ENCODE results near the gene HAUS1.
"Not testable (repeated sequence)": the region's sequence is repeated elsewhere in the genome, so short reads cannot be mapped to it uniquely, and the experiment has no call there.

HAUS1 gene

DNA sequence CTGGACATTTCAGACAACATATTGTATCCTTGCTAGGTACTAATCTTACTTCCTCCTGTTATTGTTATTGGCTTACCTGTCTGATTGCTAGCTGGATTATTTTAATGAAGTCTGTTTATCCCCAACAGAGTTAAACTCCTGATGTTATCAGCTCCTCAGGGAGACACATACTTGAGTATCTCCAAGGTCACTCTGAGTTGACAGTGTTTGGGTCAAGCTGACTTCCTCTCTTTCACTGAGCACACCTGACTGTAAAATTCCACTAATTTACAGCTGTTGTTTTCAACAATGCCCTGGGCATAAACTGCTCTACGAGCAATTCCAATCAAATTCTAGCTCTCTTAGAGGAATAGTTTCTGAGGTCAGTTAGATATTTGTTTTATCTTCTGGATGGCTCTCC, 9.6 kb downstream of the HAUS1 start:
- H3K27ac Mint-ChIP-seq = no peak overlapping the region
- H3K27me3 Mint-ChIP-seq = no peaks in the 10 kb centered on the region
- H3K4me3 Mint-ChIP-seq = no peak overlapping the region
- H3K9me3 Mint-ChIP-seq (ENCODE audit: low read depth) = no peaks in the 10 kb centered on the region
- peaks cover 17% of the 10 kb centered on the region for H3K36me3 Mint-ChIP-seq
- peaks cover 11% of the 10 kb centered on the region for H3K4me1 Mint-ChIP-seq (ENCODE audit: low read depth)

DNA sequence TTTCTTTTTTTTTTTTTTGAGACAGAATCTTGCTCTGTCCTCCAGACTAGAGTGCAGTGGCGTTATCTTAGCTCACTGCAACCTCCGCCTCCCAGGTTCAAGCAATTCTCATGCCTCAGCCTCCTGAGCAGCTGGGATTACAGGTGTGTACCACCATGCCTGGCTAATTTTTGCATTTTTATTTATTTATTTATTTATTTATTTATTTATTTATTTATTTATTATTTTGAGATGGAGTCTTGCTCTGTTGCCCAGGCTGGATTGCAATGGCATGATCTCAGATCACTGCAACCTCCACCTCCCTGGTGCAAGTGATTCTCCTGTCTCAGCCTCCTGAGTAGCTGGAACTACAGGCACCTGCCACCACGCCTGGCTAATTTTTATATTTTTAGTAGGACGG, 22.4 kb downstream of the HAUS1 start:
- not testable (repeated sequence) for H3K9me3 Mint-ChIP-seq (ENCODE audit: low read depth); H3K27me3 Mint-ChIP-seq; H3K4me1 Mint-ChIP-seq (ENCODE audit: low read depth); H3K4me3 Mint-ChIP-seq; H3K27ac Mint-ChIP-seq
- H3K36me3 Mint-ChIP-seq = peaks cover 11% of the 10 kb centered on the region

DNA sequence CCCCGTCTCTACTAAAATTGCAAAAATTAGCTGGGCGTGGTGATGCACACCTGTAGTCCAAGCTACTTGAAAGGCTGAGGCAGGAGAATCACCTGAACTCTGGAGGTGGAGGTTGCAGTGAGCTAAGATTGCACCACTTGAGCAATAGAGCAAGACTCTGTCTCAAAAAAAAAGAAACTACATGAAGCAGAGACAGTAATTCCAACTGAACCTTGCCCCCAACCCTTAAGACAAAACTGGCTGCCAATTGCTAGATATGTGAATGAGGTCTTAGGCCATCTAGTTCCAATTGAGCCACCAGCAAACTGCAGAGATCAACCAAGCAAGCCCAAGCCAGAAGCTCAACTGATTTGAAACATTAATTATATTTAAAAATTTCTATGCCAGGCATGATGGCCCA, 25.9 kb downstream of the HAUS1 start:
- H3K27me3 Mint-ChIP-seq = no peaks in the 10 kb centered on the region
- no peak overlapping the region for H3K27ac Mint-ChIP-seq
- H3K9me3 Mint-ChIP-seq (ENCODE audit: low read depth) = no peaks in the 10 kb centered on the region
- no peaks in the 10 kb centered on the region for H3K4me1 Mint-ChIP-seq (ENCODE audit: low read depth)
- H3K36me3 Mint-ChIP-seq = peaks cover 9% of the 10 kb centered on the region
- H3K4me3 Mint-ChIP-seq = no peak overlapping the region

DNA sequence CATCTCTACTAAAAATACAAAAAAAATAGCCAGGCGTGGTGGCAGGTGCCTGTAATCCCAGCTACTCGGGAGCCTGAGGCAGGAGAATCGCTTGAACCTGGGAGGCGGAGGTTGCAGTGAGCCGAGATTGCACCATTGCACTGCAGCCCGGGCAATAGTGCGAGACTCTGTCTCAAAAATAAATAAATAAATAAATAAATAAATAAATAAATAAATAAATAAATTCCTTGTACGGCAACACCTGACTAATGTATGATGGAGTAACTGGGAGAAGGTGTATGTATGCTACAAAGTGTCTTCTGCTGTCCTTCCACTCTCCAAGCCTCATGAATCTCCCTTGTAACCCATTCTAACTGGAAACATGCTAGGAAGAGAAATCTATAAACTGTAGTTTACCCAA, 26.4 kb downstream of the HAUS1 start:
- H3K9me3 Mint-ChIP-seq (ENCODE audit: low read depth); H3K36me3 Mint-ChIP-seq; H3K27ac Mint-ChIP-seq: not testable (repeated sequence)

DNA sequence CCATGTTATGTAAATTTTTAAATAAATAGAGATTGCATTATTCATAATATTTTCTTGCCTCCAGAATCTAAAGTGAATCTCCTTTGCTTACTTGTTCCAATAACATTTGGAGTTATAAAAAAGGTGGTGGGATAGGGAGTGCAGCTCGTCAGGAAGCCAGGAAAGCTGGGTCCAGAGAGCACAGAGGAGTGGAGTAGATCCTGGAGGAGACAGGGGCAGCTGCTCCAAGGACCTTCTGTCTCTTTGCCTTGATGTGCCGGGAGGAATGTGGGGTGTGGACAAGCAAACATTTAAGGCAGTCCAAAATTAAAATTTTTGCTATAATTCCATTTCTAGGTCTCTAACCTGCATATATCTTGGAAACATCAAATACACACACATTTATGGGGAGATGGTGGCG, 29.3 kb downstream of the HAUS1 start:
- Mint-ChIP-seq H3K4me1 (ENCODE audit: low read depth) (no peaks in the 10 kb centered on the region), H3K36me3 (peaks cover 7% of the 10 kb centered on the region), H3K27ac (no peak overlapping the region), H3K4me3 (no peak overlapping the region), H3K9me3 (ENCODE audit: low read depth) (no peaks in the 10 kb centered on the region), H3K27me3 (no peaks in the 10 kb centered on the region)

More for the DNA sequence above, 26.4 kb downstream of the HAUS1 start:
- not testable (repeated sequence) for H3K4me3 Mint-ChIP-seq; H3K4me1 Mint-ChIP-seq (ENCODE audit: low read depth); H3K27me3 Mint-ChIP-seq

DNA sequence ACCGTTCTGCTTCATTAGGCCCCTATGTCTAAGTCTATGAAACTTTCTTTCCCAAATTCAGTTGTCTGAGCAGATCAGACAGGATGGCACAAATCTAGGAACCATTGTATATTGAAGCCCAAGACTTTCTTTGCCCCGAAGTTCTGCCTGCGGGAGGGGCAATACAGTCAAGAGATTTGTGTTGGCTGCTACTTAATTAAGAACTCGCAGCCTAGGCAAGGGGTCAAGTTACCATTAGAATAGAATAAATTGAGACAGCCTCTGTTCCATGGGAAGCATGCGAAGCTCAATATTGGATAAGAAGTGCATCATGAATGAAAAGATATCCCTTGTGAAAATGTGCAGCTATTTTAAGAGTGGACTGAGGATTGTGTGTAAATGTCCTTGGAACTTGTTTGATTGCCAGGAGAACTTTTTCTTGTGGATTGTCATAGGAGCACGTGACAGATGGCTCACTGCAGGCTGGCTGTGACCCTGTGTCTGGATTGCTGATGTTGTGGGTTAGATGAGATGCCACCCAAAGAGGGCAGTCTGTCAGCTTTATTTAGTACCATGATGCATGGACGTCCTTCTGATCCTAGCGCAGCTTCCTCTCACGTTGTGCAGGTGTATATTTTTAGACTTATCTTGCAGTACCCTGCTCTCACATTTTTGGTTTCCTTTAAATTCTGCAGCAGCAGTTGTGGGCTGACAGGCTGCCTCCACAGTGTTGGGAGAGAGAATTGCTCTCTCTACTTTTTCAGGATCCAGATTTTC, 30.9 kb downstream of the HAUS1 start:
- no peak overlapping the region for H3K27ac Mint-ChIP-seq
- H3K27me3 Mint-ChIP-seq = no peaks in the 10 kb centered on the region
- H3K4me1 Mint-ChIP-seq (ENCODE audit: low read depth) = no peaks in the 10 kb centered on the region

DNA sequence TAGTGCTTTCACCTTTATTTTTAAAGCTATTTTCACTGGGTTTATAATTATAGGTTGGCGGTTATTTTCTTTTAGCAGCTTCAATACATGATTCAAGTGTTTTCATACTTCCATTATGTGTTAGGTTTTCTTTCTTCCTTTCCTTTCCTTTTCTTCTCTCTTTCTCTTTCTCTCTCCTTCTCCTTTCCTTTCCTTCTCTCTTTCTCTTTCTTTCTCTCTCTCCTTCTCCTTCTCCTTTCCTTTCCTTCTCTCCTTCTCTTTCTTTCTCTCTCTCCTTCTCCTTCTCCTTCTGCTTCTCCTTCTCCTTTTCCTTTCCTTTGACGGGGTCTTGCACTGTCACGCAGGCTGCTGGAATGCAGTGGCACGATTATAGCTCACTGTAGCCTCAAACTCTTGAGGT, 36.0 kb downstream of the HAUS1 start:
- no peak overlapping the region for H3K4me3 Mint-ChIP-seq
- H3K27ac Mint-ChIP-seq = no peak overlapping the region
- no peaks in the 10 kb centered on the region for H3K4me1 Mint-ChIP-seq (ENCODE audit: low read depth)
- H3K27me3 Mint-ChIP-seq = no peaks in the 10 kb centered on the region
- H3K9me3 Mint-ChIP-seq (ENCODE audit: low read depth) = no peaks in the 10 kb centered on the region
- H3K36me3 Mint-ChIP-seq = peaks cover 4% of the 10 kb centered on the region

More for the DNA sequence above, 30.9 kb downstream of the HAUS1 start:
- H3K9me3 Mint-ChIP-seq (ENCODE audit: low read depth) = no peaks in the 10 kb centered on the region
- no peak overlapping the region for H3K4me3 Mint-ChIP-seq
- peaks cover 2% of the 10 kb centered on the region for H3K36me3 Mint-ChIP-seq

DNA sequence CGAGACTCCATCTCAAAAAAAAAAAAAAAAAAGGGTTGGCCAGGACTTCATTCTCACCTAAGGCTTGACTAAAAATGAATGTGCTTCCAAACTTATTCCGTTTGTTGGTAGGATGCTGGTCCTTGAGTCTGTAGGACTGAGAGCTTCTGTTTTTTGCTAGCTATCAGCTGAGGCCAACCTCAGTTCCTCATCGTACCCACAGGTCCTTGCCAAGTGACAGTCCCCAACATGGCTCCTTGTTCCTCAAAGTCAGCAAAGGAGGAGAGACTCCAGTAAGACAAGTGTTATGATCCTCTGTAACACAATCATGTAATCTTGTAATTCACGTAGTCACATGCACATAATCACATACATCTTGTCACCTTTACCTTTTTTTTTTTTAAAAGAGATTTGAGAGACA, 37.0 kb downstream of the HAUS1 start:
- Mint-ChIP-seq H3K27ac (no peak overlapping the region), H3K36me3 (peaks cover 4% of the 10 kb centered on the region), H3K4me1 (ENCODE audit: low read depth) (no peaks in the 10 kb centered on the region), H3K4me3 (no peak overlapping the region), H3K27me3 (no peaks in the 10 kb centered on the region), H3K9me3 (ENCODE audit: low read depth) (no peaks in the 10 kb centered on the region)

DNA sequence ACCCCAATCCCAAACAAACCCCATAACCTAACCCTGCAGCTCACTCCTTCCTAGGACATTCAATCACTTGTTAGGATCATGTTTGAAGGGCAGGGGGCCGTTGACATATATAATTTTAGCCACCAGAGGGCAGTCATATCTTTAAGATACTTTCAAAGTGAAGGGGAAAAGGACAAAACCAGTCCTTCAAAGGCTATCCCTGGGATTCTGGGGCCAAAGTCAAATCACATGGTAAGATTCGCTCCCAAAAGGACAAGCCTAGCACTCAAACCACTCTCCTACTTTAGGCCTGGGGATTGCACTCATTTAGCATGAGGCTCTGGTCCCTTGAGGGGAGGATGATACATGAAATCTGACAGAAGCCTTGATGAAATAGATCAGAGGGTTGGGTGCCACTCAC, 44.6 kb downstream of the HAUS1 start:
- Mint-ChIP-seq H3K4me1 (ENCODE audit: low read depth) (peaks cover 43% of the 10 kb centered on the region), H3K27me3 (no peaks in the 10 kb centered on the region), H3K27ac (peak overlapping the region; percentile 13), H3K9me3 (ENCODE audit: low read depth) (no peaks in the 10 kb centered on the region), H3K36me3 (no peaks in the 10 kb centered on the region), H3K4me3 (no peak overlapping the region)

DNA sequence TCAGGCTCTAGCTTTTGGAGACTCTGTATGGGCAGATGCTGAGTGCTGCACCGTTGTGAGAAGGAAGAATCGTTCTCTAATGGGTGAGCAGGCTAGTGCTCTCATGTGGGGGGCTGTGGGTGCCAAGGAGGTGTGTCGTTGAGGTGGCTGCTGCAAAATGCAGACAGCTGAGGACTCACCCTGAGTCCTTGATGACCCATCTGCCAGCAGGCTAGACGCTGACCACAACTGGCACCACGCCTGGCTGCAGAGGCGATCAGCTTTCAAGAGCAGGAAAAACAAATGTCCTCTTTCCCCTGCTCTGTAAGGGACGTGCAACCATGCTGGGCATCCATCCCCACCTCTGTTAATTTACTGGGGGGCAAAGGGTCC, 48.2 kb downstream of the HAUS1 start:
- H3K27ac Mint-ChIP-seq = no peak overlapping the region
- peaks cover 77% of the 10 kb centered on the region for H3K4me1 Mint-ChIP-seq (ENCODE audit: low read depth)
- H3K36me3 Mint-ChIP-seq = peaks cover 5% of the 10 kb centered on the region

DNA sequence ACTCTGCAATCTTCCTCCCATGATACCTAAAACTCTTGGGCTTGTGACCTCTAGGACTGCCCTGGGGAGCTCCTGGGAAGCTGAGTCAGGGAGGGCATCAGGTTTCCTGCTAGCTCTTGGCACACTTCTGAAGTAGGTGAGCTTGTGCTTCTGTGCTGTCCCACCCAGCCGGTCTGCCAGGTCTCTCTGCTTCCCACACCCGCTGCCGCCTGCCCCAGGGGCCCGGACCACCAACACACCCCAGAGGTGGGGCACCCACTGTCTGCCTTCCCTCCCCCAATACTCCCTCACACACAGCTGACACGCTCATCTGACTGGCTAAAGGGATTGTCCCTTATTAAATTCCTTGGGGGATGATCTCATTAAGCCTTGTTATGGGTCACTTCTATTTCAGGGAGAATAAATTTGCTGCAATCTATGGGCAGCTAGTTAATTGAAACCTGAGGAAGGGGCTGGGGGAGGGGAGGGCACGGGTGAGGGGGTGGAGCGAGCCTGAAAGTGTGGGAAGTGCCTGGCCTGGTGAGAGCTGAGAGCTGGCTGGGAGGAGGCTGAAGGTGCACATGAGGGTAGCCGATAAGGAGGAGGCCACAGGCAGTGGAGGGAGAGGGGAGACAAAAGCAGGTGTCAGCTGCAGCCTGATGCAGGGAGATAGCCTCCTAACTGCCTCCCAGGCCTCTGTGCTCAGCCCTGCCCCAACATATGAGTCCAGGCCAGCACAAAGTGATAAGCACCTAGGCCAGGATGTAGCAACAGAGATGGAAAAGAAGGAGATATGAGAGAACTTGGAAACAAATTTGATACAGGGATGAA, 48.8 kb downstream of the HAUS1 start:
- peak overlapping the region; percentile 67 for H3K27ac Mint-ChIP-seq
- peak overlapping the region; percentile 11 for H3K4me3 Mint-ChIP-seq
- H3K9me3 Mint-ChIP-seq (ENCODE audit: low read depth) = no peaks in the 10 kb centered on the region
- H3K36me3 Mint-ChIP-seq = peaks cover 5% of the 10 kb centered on the region
- H3K4me1 Mint-ChIP-seq (ENCODE audit: low read depth) = peaks cover 82% of the 10 kb centered on the region
- H3K27me3 Mint-ChIP-seq = no peaks in the 10 kb centered on the region

More for the DNA sequence above, 48.2 kb downstream of the HAUS1 start:
- Mint-ChIP-seq H3K4me3 (no peak overlapping the region), H3K9me3 (ENCODE audit: low read depth) (no peaks in the 10 kb centered on the region), H3K27me3 (no peaks in the 10 kb centered on the region)

DNA sequence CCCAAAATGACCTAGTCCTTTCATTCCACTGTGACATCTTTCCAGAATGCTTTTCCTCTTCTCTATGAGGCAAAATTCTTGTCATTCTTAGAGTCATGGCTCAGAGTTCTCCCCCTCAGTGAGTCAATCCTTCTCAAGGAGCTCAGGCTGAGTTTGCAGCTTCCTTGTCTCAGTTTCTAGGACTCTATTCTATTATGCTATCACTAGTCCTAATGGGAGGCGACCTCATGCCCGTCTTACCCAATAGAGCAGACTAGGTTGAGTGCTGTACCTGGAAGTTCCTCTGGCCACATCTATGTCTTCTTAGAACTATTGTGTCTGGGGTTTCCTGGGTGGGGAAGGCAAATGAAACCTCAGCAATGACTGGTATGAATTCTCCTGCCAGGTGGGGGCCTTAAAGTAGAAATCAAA, 51.5 kb downstream of the HAUS1 start:
- Mint-ChIP-seq H3K27ac (peak overlapping the region; percentile 95), H3K4me1 (ENCODE audit: low read depth) (peaks cover 81% of the 10 kb centered on the region), H3K4me3 (peak overlapping the region; percentile 71), H3K9me3 (ENCODE audit: low read depth) (no peaks in the 10 kb centered on the region), H3K36me3 (peaks cover 5% of the 10 kb centered on the region), H3K27me3 (no peaks in the 10 kb centered on the region)

DNA sequence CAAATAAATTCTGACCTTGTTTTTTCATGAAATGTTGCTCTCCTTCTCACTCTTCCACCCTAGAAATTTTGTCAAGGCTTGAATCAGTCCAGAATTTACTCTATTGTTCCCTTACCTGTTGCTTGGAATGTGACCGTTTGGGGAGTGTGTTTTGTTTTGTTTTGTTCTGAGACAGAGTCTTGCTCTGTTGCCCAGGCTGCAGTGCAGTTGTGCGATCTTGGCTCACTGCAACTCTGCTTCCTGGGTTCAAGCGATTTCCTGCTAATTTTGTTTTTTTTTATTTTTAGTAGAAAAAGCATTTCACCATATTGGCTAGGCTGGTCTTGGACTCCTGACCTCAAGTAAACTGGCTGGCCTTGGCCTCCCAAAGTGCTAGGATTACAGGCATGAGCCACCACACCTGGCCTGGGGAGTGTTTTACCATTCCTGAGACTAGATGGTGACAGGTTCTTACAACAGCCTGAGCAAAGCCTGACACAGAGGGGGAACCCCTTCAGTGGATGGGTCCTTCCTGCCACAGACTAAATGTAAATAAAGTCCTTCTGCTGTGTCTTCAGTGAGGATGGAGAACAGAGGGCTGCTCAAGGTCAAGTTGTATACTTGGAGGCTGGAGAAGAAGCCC, 52.0 kb downstream of the HAUS1 start:
- Mint-ChIP-seq H3K27ac (peak overlapping the region; percentile 95), H3K4me1 (ENCODE audit: low read depth) (peaks cover 80% of the 10 kb centered on the region), H3K4me3 (peak overlapping the region; percentile 71), H3K9me3 (ENCODE audit: low read depth) (no peaks in the 10 kb centered on the region), H3K27me3 (no peaks in the 10 kb centered on the region), H3K36me3 (peaks cover 5% of the 10 kb centered on the region)

DNA sequence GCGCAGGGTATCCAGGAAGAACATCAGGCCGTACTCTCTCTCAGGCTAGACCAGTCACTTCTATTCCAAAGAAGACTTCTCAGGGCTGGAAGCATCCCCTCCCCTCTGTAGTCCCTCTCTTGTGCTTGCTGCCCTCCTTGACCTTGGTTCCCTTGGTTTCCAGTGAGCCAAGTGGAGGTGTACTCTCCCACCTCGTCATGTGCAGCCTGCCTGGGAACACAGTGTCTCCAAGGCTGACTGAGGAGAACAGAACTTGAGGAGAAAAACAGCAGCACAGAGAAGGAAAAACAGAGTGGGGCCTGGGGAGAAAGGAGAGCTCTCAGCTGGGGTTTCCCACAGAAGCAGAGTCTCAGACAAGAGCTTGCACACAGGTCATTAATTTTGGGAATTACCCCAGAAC, 52.7 kb downstream of the HAUS1 start:
- Mint-ChIP-seq H3K36me3 (peaks cover 5% of the 10 kb centered on the region), H3K4me1 (ENCODE audit: low read depth) (peaks cover 77% of the 10 kb centered on the region)

DNA sequence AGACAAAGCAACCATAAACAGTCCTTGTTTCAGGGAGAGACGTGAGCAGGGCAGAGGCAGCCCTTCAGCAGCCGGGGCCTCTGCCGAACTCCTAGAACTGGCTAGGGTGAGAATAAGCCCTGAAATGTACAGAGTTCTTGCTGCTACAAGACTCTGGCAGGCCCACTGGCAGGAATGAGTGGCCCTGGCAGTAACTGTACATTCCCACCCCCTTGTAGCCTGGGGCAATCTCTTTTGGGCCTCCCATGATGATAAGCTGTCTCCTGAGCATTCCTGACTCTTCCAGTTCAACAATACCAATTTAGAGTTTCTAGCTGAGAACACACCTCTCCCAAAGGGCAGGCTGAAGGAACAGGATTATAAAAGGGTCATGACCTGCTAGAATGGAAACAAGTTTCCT, 54.3 kb downstream of the HAUS1 start:
- Mint-ChIP-seq H3K4me1 (ENCODE audit: low read depth) (peaks cover 71% of the 10 kb centered on the region), H3K4me3 (no peak overlapping the region), H3K36me3 (peaks cover 5% of the 10 kb centered on the region), H3K9me3 (ENCODE audit: low read depth) (no peaks in the 10 kb centered on the region), H3K27me3 (no peaks in the 10 kb centered on the region), H3K27ac (peak overlapping the region; percentile 95)

More for the DNA sequence above, 52.7 kb downstream of the HAUS1 start:
- peak overlapping the region; percentile 95 for H3K27ac Mint-ChIP-seq
- H3K9me3 Mint-ChIP-seq (ENCODE audit: low read depth) = no peaks in the 10 kb centered on the region
- H3K27me3 Mint-ChIP-seq = no peaks in the 10 kb centered on the region
- H3K4me3 Mint-ChIP-seq = peak overlapping the region; percentile 71

All from activated naive CD8-positive, alpha-beta T cell (primary cell).